H1 (cell line): ENCODE measurements around the gene MMP17. TPM values are rescaled to one million over a fixed set of nuclear protein-coding genes. Genes with fewer than 3 reads are reported as not detected.
A peak's percentile ranks its signal among the peaks of the same experiment; 100 is the strongest.

Source experiments
- ASH2L ChIP-seq: fragments of 200-600, 300-600 bp; sonication (generic); IDR thresholded peaks from one replicate; pipeline ENCODE4 v1.7.1; 2017; ENCODE audit warnings: low read length
- BACH1 ChIP-seq: IDR thresholded peaks from 2 replicates; pipeline ENCODE4 v1.6.1; 2012; ENCODE audit warnings: low read length, improper control_type of control experiment
- BRCA1 ChIP-seq: IDR thresholded peaks from 2 replicates; pipeline ENCODE4 v1.6.1; 2012; ENCODE audit warnings: low read depth, low read length, improper control_type of control experiment
- CBX5 ChIP-seq: fragments of 300-800, 300-1000 bp; sonication (generic); IDR thresholded peaks from 2 replicates; pipeline ENCODE4 v1.7.1; 2016; ENCODE audit warnings: antibody characterized with exemption, low read length, low read depth
- EZH2 ChIP-seq: fragments of 200-600 bp; sonication (generic); IDR thresholded peaks from 2 replicates; pipeline ENCODE4 v1.7.1; 2012; ENCODE audit warnings: low read depth, mild to moderate bottlenecking, moderate library complexity, low read length, inconsistent platforms; ENCODE audit not compliant: severe bottlenecking
- RBBP5 ChIP-seq: IDR thresholded peaks from 2 replicates; pipeline ENCODE4 v1.7.1; 2012; ENCODE audit warnings: low read depth, mild to moderate bottlenecking, inconsistent platforms, low read length, moderate library complexity, borderline replicate concordance
- TAF1 ChIP-seq: IDR thresholded peaks from 2 replicates; pipeline ENCODE4 v1.6.1; 2011; ENCODE audit warnings: mild to moderate bottlenecking, low read depth, low read length
- polyA plus RNA-seq, 7 experiments: library from polyadenylated mRNA; depleted of rRNA in 3 of 7; stranded (reverse) in 5 of 7; unstranded in 2 of 7; fragments of >200 nt in 5 of 7; fragments of 200-250 nt in 2 of 7; gene quantifications; 1 replicate in 5 of 7; 2 replicates in 1 of 7; 4 replicates in 1 of 7; pipeline versions ENCODE4 v1.2.1 to v1.2.3, GENCODE V29; 2011 to 2013; ENCODE audit warnings: missing spikeins in 2 of 7, mixed read lengths in 2 of 7
- total RNA-seq: library from RNA; stranded (reverse); fragmentation: NEBNext Ultra II Directional; extraction: Animal tissue kit (Norgen Biotek cat#: 25700); gene quantifications from 2 replicates; pipeline ENCODE4 v1.2.1, GENCODE V29; 2021
- TF ChIP-seq, protein P1 (sequence below), 3 experiments: IDR thresholded peaks; 1 replicate in 2 of 3; 2 replicates in 1 of 3; pipeline versions ENCODE4 v1.5.1 to v1.6.1; 2011; ENCODE audit warnings: low read length in 3 of 3, mild to moderate bottlenecking in 3 of 3, inconsistent platforms in 2 of 3, low read depth in 1 of 3, moderate library complexity in 1 of 3; ENCODE audit not compliant: insufficient read depth in 1 of 3; ENCODE audit errors: control extremely low read depth in 1 of 3

MMP17 gene
- total and polyA plus RNA-seq, 2 of the 8 experiments (the other 6 are each of a cell fraction or from before 2014, with no cell fraction given) = 41.3 to 53.8 TPM

DNA sequence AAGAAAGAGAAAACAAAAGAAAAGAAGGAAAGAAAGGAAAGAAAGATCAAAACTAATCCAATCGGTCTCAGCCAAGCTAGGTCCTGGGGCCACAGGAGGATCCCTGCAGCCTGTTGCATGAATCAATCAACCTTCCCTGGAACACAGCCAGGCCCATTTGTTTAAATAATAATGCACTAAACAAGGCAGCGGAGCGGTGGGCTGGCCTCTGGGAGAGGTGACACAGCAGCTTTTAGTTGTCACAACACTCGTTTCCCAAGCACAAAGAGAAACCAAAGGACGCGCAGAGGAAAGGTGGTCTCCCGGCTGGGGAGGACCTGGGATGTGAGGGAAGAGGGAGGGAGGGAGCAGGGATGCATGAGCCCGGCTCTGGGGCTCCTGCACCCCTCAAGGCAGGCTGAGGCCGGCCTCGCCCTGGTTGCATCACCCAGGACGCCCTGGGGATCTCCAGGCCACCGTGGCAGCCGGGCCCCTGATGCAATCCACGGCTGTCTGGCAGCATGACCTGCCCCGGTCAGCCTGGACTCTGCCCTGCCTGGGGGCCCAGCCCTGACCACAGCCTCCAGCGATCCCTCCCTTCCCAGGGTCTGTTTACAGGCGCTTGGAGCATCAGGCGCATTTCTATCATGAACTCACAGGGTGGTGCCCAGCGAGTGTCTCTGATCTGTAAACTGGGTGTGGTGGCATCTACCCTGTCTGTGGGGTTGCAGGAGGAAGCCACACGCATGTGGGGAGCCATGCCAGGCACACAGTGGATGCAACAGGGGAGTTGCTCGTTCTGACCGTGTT, 32.5 kb downstream of the MMP17 start (continued):
- TF ChIP-seq EZH2 = no peak
- TF ChIP-seq BACH1 = peak; percentile 83; the same call in 1 of the 2 replicates
- peak; percentile 16; the same call in 1 of the 2 replicates for TF ChIP-seq TAF1
- TF ChIP-seq, protein P1, sequence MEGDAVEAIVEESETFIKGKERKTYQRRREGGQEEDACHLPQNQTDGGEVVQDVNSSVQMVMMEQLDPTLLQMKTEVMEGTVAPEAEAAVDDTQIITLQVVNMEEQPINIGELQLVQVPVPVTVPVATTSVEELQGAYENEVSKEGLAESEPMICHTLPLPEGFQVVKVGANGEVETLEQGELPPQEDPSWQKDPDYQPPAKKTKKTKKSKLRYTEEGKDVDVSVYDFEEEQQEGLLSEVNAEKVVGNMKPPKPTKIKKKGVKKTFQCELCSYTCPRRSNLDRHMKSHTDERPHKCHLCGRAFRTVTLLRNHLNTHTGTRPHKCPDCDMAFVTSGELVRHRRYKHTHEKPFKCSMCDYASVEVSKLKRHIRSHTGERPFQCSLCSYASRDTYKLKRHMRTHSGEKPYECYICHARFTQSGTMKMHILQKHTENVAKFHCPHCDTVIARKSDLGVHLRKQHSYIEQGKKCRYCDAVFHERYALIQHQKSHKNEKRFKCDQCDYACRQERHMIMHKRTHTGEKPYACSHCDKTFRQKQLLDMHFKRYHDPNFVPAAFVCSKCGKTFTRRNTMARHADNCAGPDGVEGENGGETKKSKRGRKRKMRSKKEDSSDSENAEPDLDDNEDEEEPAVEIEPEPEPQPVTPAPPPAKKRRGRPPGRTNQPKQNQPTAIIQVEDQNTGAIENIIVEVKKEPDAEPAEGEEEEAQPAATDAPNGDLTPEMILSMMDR (IDR thresholded peaks at IDR 0.05; ENCODE audit: control extremely low read depth in 1 of 3, insufficient read depth in 1 of 3, low read depth in 1 of 3, low read length in 3 of 3) = no peak
- no peak for TF ChIP-seq BRCA1
- no peak for TF ChIP-seq RBBP5
- no peak for TF ChIP-seq CBX5
- TF ChIP-seq ASH2L = peak; percentile 70
